OCI-LY1 (cell line): Measurements from ENCODE around the gene ICA1.
A peak's percentile ranks its signal among the peaks of the same experiment; 100 is the strongest.

ENCODE experiments used
- H2AFZ ChIP-seq: fragments of 200-600 bp; sonication (generic), shearing (Covaris generic); 2 replicates; pipeline ENCODE4 v1.6.0; 2014; ENCODE audit warnings: antibody characterized with exemption, mild to moderate bottlenecking, low read length
- H3F3A ChIP-seq: fragments of 200-600 bp; sonication (generic), shearing (Covaris generic); 2 replicates; pipeline ENCODE4 v1.6.0; 2014; ENCODE audit warnings: mild to moderate bottlenecking, antibody characterized with exemption, low read length, moderate library complexity; ENCODE audit not compliant: insufficient read depth
- H3K27ac ChIP-seq: fragments of 200-600 bp; sonication (generic); 2 replicates; pipeline ENCODE4 v1.5.1; 2014; ENCODE audit warnings: low read length, mixed run types, mild to moderate bottlenecking, low read depth; ENCODE audit not compliant: poor library complexity, severe bottlenecking
- H3K27me3 ChIP-seq: fragments of 200-600 bp; sonication (generic); 2 replicates; pipeline ENCODE4 v1.6.0; 2014; ENCODE audit warnings: antibody characterized with exemption, mild to moderate bottlenecking, low read length, moderate library complexity; ENCODE audit not compliant: insufficient read depth
- H3K36me3 ChIP-seq: fragments of 200-600 bp; sonication (generic); 2 replicates; pipeline ENCODE4 v1.6.1; 2014; ENCODE audit warnings: mild to moderate bottlenecking, antibody characterized with exemption, low read length, moderate library complexity, mixed read lengths; ENCODE audit not compliant: insufficient read depth
- H3K4me1 ChIP-seq: fragments of 200-600 bp; sonication (generic); 2 replicates; pipeline ENCODE4 v1.5.1; 2014; ENCODE audit warnings: mild to moderate bottlenecking, low read length, moderate library complexity; ENCODE audit not compliant: insufficient read depth, severe bottlenecking
- H3K4me2 ChIP-seq: fragments of 200-600 bp; sonication (generic), shearing (Covaris generic); 2 replicates; pipeline ENCODE4 v1.6.1; 2014; ENCODE audit warnings: low read length
- H3K4me3 ChIP-seq: fragments of 200-600 bp; sonication (generic); 2 replicates; pipeline ENCODE4 v1.5.1; 2014; ENCODE audit warnings: low read length, low read depth, mild to moderate bottlenecking, mixed read lengths; ENCODE audit not compliant: poor library complexity, severe bottlenecking
- H3K79me2 ChIP-seq: fragments of 200-600 bp; shearing (Covaris generic); 2 replicates; pipeline ENCODE4 v1.6.1; 2016; ENCODE audit warnings: mixed run types, low read length, mixed read lengths; ENCODE audit not compliant: insufficient read depth
- H3K9ac ChIP-seq: fragments of 200-600 bp; sonication (generic), shearing (Covaris generic); 2 replicates; pipeline ENCODE4 v1.6.1; 2014; ENCODE audit warnings: mild to moderate bottlenecking, low read length, mixed read lengths
- H3K9me2 ChIP-seq: fragments of 200-600 bp; sonication (generic), shearing (Covaris generic); 2 replicates; pipeline ENCODE4 v1.6.1; 2014; ENCODE audit warnings: low read depth, mild to moderate bottlenecking, low read length, mixed read lengths
- H3K9me3 ChIP-seq: fragments of 200-600 bp; shearing (Covaris generic); 2 replicates; pipeline ENCODE4 v1.6.1; 2014; ENCODE audit warnings: low read length, mixed read lengths
- H4K20me1 ChIP-seq: fragments of 200-600 bp; sonication (generic), shearing (Covaris generic); 2 replicates; pipeline ENCODE4 v1.6.0; 2016; ENCODE audit warnings: mild to moderate bottlenecking, low read length; ENCODE audit not compliant: insufficient read depth
- EZH2 ChIP-seq: fragments of 200-600 bp; sonication (generic), shearing (Covaris generic); IDR thresholded peaks from 2 replicates; pipeline ENCODE4 v1.8.0; 2017; ENCODE audit warnings: borderline replicate concordance, mixed run types, mild to moderate bottlenecking, antibody characterized with exemption, low read length, moderate library complexity, mixed read lengths
- TF ChIP-seq, protein P1 (sequence below): fragments of 200-600 bp; sonication (generic), shearing (Covaris generic); IDR thresholded peaks from 2 replicates; pipeline ENCODE4 v1.5.1; 2017; ENCODE audit warnings: mild to moderate bottlenecking, antibody characterized with exemption, low read length, moderate library complexity, mixed read lengths

ICA1 gene

DNA sequence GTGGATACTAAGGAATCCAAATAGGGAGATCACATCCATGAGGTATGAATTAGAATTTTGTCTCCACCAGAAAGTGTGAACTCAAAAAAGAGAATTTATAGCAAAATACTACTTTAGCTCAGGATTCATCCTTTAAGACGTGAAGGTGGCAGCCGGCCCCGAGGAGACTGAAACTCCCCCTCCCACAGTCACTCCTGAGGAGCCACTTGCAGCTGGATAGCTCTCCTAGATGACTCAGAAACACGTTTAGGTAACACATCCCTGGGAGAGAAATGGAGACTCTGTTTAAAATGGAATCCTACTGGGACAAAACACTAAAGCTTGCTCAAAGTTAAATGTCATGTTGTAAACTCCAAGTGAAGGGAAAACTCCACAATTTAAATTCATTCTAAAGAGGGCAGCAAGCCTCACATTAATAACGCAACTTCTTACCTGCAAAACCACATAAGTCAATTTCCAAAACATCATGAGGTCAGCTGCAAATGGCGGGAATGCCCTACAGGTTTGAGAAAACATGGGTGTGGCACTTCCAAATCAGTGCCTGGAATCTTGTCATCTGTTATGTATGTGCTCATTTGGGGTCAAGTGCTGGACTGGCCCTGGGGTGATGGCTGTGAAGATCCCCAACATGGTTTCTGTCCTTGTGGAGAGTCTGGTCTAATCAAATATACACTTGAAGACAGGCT lies 46.2 kb downstream of the ICA1 start:
- TF ChIP-seq, protein P1, sequence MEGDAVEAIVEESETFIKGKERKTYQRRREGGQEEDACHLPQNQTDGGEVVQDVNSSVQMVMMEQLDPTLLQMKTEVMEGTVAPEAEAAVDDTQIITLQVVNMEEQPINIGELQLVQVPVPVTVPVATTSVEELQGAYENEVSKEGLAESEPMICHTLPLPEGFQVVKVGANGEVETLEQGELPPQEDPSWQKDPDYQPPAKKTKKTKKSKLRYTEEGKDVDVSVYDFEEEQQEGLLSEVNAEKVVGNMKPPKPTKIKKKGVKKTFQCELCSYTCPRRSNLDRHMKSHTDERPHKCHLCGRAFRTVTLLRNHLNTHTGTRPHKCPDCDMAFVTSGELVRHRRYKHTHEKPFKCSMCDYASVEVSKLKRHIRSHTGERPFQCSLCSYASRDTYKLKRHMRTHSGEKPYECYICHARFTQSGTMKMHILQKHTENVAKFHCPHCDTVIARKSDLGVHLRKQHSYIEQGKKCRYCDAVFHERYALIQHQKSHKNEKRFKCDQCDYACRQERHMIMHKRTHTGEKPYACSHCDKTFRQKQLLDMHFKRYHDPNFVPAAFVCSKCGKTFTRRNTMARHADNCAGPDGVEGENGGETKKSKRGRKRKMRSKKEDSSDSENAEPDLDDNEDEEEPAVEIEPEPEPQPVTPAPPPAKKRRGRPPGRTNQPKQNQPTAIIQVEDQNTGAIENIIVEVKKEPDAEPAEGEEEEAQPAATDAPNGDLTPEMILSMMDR, result no peak
- TF ChIP-seq EZH2, result no peak
- no peaks in the 10 kb centered on the region for H3F3A ChIP-seq
- no peaks in the 10 kb centered on the region for H3K9me3 ChIP-seq
- no peak overlapping the region for H3K4me3 ChIP-seq
- no peak overlapping the region for H3K9ac ChIP-seq
- no peaks in the 10 kb centered on the region for H3K9me2 ChIP-seq
- no peak overlapping the region for H3K4me2 ChIP-seq
- no peaks in the 10 kb centered on the region for H3K27me3 ChIP-seq
- H3K4me1 ChIP-seq, result peaks cover 13% of the 10 kb centered on the region
- no peaks in the 10 kb centered on the region for H4K20me1 ChIP-seq
- H3K79me2 ChIP-seq, result no peaks in the 10 kb centered on the region
- no peaks in the 10 kb centered on the region for H3K36me3 ChIP-seq
- H2AFZ ChIP-seq, result no peak overlapping the region
- no peak overlapping the region for H3K27ac ChIP-seq

GRCh38 chr7:8214244-8214824 lies 47.6 kb downstream of the ICA1 start:
- Histone ChIP-seq H3K9me3 (no peaks in the 10 kb centered on the region), H3K4me2 (no peak overlapping the region), H3K9me2 (no peaks in the 10 kb centered on the region), H3K27ac (no peak overlapping the region), H3F3A (no peaks in the 10 kb centered on the region), H3K4me3 (no peak overlapping the region), H3K79me2 (no peaks in the 10 kb centered on the region), H3K27me3 (no peaks in the 10 kb centered on the region), H3K9ac (no peak overlapping the region), H4K20me1 (no peaks in the 10 kb centered on the region), H2AFZ (0 out of 2 replicates have a peak overlapping the region, but pooled peaks have one; percentile 55), H3K4me1 (peaks cover 15% of the 10 kb centered on the region), H3K36me3 (no peaks in the 10 kb centered on the region)
- TF ChIP-seq, protein P1, result no peak
- no peak for TF ChIP-seq EZH2

DNA sequence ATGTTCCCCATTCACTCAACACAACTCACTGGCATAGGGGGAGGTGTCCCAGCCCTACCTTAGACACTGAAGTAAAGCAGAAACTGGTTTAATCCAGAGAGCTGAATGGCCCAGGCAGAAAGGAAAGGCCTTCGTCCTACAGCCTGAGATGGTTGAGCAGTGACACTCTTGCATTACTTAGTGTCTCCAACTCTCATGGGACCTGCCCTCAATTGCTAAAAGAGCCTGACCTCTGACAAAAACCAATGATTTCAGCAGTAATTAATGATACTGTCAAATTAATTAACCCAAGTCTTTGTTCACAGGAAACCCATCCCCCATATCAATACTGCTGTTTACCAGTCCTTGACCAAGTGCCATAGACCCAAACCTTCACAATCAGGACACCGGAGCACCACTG lies 48.6 kb downstream of the ICA1 start:
- H3K4me3 ChIP-seq, result no peak overlapping the region
- TF ChIP-seq EZH2, result no peak
- TF ChIP-seq, protein P1, result no peak
- H3K27me3 ChIP-seq, result no peaks in the 10 kb centered on the region
- no peak overlapping the region for H3K27ac ChIP-seq
- H3K4me1 ChIP-seq, result peaks cover 15% of the 10 kb centered on the region
- H3K79me2 ChIP-seq, result no peaks in the 10 kb centered on the region
- H4K20me1 ChIP-seq, result no peaks in the 10 kb centered on the region
- H3K36me3 ChIP-seq, result no peaks in the 10 kb centered on the region
- no peaks in the 10 kb centered on the region for H3K9me3 ChIP-seq
- no peaks in the 10 kb centered on the region for H3K9me2 ChIP-seq
- no peak overlapping the region for H2AFZ ChIP-seq
- H3K9ac ChIP-seq, result no peak overlapping the region
- H3F3A ChIP-seq, result no peaks in the 10 kb centered on the region
- no peak overlapping the region for H3K4me2 ChIP-seq
